ENCODE measurements around the gene ANKIB1. TPM values are rescaled to one million over a fixed set of nuclear protein-coding genes. Genes with fewer than 3 reads are reported as not detected.

The ANKIB1 gene
- total and polyA plus RNA-seq, 9 of the 15 experiments (the other 6 are each of a cell fraction or from before 2014, with no cell fraction given) = 5.9 to 25.2 (median 16.1) TPM

DNA sequence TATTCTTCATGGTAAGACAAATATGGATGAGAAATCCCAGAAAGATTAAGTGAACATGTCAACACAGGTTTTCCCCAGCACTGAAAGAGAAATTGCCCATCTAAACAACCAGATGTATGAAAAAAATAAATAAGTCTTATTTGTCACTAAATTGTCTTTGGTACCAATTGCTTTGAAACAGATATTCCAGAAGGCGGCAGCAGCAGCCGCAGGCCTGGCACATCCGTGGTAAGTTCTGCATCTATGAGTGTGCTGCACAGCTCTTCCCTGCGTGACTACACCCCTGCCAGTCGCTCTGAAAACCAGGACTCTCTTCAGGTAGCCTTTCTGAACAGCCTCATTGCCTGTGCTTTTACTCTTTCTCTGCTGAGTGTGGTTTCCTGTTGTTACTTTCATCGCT, 151.8 kb downstream of the ANKIB1 start (continued):
- no peak for TF ChIP-seq MGA (IDR thresholded peaks at IDR 0.05)
- no peak for TF ChIP-seq ZNF232 (CRISPR knock-in tag; IDR thresholded peaks at IDR 0.05)
- TF ChIP-seq E2F1 (CRISPR knock-in tag; IDR thresholded peaks at IDR 0.05) = no peak
- no peak for TF ChIP-seq ZNF146 (CRISPR knock-in tag; IDR thresholded peaks at IDR 0.05; ENCODE audit: unreplicated experiment)
- TF ChIP-seq CXXC5 (CRISPR knock-in tag; IDR thresholded peaks at IDR 0.05) = no peak
- TF ChIP-seq FIP1L1 (IDR thresholded peaks at IDR 0.05; ENCODE audit: low read depth, low read length, poor library complexity, severe bottlenecking) = no peak
- no peak for TF ChIP-seq PTBP1 (IDR thresholded peaks at IDR 0.05; ENCODE audit: low read depth, low read length)
- TF ChIP-seq NONO (IDR thresholded peaks at IDR 0.05; ENCODE audit: low read depth in 2 of 2, low read length in 1 of 2) = no peak
- TF ChIP-seq RBM39 (optimal IDR thresholded peaks at IDR 0.05; ENCODE audit: low read depth, low read length) = no peak
- TF ChIP-seq SIX5 (IDR thresholded peaks at IDR 0.05; ENCODE audit: borderline replicate concordance in 1 of 2, insufficient read depth in 1 of 2, low read depth in 1 of 2, low read length in 2 of 2) = no peak
- TF ChIP-seq, protein P1, sequence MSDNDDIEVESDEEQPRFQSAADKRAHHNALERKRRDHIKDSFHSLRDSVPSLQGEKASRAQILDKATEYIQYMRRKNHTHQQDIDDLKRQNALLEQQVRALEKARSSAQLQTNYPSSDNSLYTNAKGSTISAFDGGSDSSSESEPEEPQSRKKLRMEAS (CRISPR knock-in tag; IDR thresholded peaks at IDR 0.05) = no peak
- TF ChIP-seq ETV6 (IDR thresholded peaks at IDR 0.05; ENCODE audit: borderline replicate concordance in 1 of 2, low read depth in 2 of 2, low read length in 1 of 2) = no peak
- TF ChIP-seq ETV6 (CRISPR knock-in tag; IDR thresholded peaks at IDR 0.05; ENCODE audit: borderline replicate concordance) = no peak
- TF ChIP-seq SAP30 (IDR thresholded peaks at IDR 0.05; ENCODE audit: borderline replicate concordance, insufficient read depth, low read depth, low read length, poor library complexity, severe bottlenecking) = no peak
- TF ChIP-seq ZNF507 (tag; conservative IDR thresholded peaks at IDR 0.05) = no peak
- no peak for TF ChIP-seq TRIM24 (IDR thresholded peaks at IDR 0.05)

Measured in K562 (cell line).